CD4-positive, alpha-beta T cell treated with Interleukin-21 for 1 hour (primary cell): ENCODE results near the gene EPHA1.

Experiments
- DNase-seq: peaks from one replicate; pipeline ENCODE4 v3.0.0-alpha.2; 2020

Gene EPHA1

DNA sequence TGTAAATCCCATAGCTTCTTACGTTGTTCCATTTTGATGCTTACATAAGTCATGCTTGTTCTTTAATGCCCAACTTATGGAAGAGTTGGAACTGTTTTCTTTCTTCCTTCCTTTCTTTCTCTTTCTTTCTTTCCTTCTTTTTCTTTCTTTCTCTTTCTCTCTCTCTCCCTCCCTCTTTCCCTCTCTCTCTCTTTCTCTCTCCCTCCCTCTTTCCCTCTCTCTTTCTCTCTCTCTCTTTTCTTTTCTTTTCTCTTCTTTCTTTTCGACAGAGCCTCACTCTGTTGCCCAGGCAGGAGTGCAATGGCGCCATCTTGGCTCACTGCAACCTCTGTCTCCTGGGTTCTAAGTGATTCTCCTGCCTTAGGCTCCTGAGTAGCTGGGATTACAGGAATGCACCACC is 65.1 kb downstream of the EPHA1 start:
- DNase-seq: no peak

DNA sequence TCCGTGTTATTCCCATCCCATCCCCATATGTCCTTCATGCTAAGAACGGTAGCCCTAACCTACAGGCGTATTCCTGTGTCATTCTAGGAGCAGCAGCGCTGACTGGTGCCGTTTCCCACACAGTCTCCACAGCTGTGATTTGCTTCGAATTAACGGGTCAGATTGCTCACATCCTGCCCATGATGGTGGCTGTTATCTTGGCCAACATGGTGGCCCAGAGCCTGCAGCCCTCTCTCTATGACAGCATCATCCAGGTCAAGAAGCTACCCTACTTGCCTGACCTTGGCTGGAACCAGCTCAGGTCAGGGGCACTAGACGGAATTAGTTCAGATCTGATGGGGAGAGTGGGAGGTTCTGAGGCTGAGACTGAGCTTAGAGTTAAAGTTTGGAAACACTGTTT is 66.8 kb downstream of the EPHA1 start:
- no peak for DNase-seq
